GM12873 (cell line): Measurements from ENCODE around the gene C11orf54.

Experiments used
- TF ChIP-seq, protein P1 (sequence below): IDR thresholded peaks from 2 replicates; pipeline ENCODE4 v1.5.1; 2012; ENCODE audit warnings: low read depth, mild to moderate bottlenecking, moderate library complexity, low read length, control low read depth; ENCODE audit not compliant: insufficient read depth; ENCODE audit errors: missing control alignments

C11orf54 gene

DNA sequence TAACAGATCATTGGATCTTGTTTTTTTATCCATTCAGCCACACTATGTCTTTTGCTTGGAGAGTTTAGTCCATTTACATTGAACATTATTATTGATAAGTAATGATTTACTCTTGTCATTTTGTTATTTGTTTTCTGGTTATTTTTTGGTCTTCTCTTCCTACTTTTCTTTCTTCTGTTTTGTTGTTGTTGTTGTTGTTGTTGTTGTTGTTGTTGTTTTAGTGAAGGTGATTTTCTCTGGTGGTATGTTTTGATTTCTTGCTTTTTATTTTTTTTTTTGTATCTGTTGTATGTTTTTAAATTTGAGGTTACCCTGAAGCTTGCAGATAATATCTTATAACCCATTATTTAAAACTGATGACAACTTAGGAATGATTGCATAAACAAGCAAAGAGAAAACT is 28.8 kb upstream of the C11orf54 start:
- TF ChIP-seq, protein P1, sequence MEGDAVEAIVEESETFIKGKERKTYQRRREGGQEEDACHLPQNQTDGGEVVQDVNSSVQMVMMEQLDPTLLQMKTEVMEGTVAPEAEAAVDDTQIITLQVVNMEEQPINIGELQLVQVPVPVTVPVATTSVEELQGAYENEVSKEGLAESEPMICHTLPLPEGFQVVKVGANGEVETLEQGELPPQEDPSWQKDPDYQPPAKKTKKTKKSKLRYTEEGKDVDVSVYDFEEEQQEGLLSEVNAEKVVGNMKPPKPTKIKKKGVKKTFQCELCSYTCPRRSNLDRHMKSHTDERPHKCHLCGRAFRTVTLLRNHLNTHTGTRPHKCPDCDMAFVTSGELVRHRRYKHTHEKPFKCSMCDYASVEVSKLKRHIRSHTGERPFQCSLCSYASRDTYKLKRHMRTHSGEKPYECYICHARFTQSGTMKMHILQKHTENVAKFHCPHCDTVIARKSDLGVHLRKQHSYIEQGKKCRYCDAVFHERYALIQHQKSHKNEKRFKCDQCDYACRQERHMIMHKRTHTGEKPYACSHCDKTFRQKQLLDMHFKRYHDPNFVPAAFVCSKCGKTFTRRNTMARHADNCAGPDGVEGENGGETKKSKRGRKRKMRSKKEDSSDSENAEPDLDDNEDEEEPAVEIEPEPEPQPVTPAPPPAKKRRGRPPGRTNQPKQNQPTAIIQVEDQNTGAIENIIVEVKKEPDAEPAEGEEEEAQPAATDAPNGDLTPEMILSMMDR, result no peak

DNA sequence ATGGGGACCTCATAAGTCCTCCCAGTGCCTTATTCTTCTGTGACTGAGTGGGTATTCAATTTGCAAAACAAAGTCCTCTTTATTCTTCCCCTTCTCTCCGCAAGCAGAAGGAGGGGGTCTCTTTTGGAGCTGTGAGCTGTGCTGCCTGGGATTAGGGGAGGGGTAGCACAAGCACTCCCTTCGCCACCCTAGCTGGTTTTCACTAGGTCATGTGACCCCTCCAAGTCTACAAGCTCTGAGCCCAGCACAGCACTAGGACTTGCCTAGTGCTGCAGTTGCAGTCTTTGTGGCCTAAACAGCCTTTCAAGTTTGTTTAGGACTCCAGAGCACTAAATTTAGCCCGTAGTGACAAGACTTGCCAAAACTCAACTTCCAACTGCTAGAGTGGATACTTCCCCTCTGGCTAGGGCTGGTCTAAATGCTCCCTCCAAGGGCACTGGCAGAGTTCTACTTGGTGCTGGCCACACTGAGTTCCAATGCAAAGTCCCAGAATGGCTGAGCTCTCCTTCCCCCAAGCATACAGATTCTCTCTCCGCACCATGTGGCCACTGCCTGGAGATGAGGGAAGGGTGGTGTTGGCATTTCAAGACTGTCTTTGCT is 25.6 kb upstream of the C11orf54 start:
- TF ChIP-seq, protein P1, result no peak

DNA sequence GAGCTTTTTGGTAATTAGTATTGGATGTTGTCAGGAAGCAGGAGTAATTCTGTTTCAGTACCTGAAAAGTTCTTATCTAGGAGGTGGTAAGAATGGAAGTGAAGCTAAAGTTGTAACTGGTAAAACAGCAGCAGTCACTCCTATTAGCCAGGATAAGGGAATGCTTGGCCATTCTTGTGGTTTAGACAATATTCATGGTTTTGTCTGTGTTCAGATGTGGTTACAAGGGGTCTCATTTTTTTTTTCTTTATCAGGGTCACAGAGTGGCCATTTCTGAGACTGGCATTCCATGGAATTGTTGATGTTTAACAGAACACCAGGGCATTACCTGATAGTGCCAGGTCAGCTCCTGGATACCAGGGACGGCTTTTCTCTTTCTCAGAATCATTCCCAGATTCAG is 24.0 kb upstream of the C11orf54 start:
- TF ChIP-seq, protein P1, result no peak

DNA sequence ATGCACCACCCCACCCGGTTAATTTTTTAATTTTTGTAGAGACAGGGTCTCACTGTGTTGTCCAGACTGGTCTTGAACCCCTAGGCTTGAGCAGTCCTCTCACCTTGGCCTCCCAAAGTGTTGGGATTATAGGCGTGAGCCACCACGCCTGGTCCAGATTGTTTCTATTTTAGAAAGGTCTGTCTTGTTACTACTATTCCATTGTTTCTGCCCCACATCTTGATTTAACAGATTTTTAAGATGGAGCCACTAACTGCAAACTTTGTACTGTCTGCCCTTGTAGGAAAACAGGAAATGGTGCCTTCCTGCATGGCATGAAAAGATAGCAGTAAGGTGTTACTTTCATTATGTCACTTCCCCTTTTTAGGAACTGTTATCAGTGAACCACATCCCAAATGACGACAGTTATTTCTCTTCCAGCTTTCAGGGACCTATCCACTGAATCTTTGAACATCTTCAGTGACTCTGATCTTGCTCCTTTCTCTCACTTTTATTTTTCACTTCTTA is 23.4 kb upstream of the C11orf54 start:
- TF ChIP-seq, protein P1, result no peak

DNA sequence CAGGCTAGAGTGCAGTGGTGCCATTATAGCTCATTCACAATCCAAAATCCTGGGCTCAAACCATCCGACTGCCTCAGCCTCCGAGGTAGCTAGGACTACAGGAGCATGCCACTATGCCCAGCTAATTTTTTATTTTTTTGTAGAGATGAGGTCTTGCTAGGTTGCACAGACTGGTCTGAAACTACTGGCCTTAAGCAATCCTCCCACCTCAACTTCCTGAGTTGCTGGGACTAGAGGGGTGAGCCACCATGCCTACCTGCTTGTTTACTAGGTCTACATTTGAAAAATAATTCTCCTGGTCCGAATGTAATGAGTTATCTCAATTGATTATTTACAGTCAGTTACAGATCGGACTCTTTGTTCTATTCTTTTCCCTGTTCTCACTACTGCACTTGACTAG is 22.2 kb upstream of the C11orf54 start:
- TF ChIP-seq, protein P1, result no peak

DNA sequence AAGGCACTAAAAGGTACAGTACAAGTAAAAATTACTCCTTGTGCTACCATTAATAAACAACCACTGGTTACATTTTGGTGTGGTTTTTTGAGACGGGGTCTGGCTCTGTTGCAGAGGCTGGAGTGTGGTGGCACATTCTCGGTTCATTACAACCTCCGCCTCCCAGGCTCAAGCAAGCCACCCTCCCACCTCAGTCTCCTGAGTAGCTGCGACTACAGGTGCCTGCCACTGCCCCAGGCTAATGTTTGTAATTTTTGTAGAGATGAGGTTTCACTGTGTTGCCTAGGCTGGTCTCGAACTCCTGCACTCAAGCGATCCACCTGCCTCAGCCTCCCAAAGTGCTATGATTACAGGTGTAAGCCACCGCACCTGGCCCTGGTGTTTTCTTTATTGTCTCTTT is 20.9 kb upstream of the C11orf54 start:
- TF ChIP-seq, protein P1, result no peak

DNA sequence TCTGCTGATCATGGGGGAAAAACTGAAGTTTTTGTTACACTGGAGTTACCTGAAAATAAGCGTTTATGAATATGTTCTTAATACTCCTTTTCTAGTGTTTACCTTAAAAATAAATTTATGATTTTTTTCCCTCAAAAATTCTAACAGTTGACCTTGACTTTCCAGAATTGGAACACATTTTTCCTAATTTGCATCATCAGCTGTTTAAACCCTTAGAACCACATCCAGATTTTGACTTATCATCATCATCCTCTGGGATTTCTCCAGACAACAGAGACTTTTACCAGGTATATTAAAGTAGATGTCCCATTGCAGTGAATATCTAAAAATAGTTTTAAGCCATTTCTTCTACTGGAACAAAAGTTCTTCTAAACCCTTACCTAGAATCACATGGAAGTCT is 17.4 kb upstream of the C11orf54 start:
- TF ChIP-seq, protein P1, result no peak
